OCI-LY1 (cell line): Measurements from ENCODE around the gene TFEB.

Experiments used
- H2AFZ ChIP-seq: fragments of 200-600 bp; sonication (generic), shearing (Covaris generic); 2 replicates; pipeline ENCODE4 v1.6.0; 2014; ENCODE audit warnings: antibody characterized with exemption, mild to moderate bottlenecking, low read length
- H3F3A ChIP-seq: fragments of 200-600 bp; sonication (generic), shearing (Covaris generic); 2 replicates; pipeline ENCODE4 v1.6.0; 2014; ENCODE audit warnings: mild to moderate bottlenecking, antibody characterized with exemption, low read length, moderate library complexity; ENCODE audit not compliant: insufficient read depth
- H3K27ac ChIP-seq: fragments of 200-600 bp; sonication (generic); 2 replicates; pipeline ENCODE4 v1.5.1; 2014; ENCODE audit warnings: low read length, mixed run types, mild to moderate bottlenecking, low read depth; ENCODE audit not compliant: poor library complexity, severe bottlenecking
- H3K27me3 ChIP-seq: fragments of 200-600 bp; sonication (generic); 2 replicates; pipeline ENCODE4 v1.6.0; 2014; ENCODE audit warnings: antibody characterized with exemption, mild to moderate bottlenecking, low read length, moderate library complexity; ENCODE audit not compliant: insufficient read depth
- H3K36me3 ChIP-seq: fragments of 200-600 bp; sonication (generic); 2 replicates; pipeline ENCODE4 v1.6.1; 2014; ENCODE audit warnings: mild to moderate bottlenecking, antibody characterized with exemption, low read length, moderate library complexity, mixed read lengths; ENCODE audit not compliant: insufficient read depth
- H3K4me1 ChIP-seq: fragments of 200-600 bp; sonication (generic); 2 replicates; pipeline ENCODE4 v1.5.1; 2014; ENCODE audit warnings: mild to moderate bottlenecking, low read length, moderate library complexity; ENCODE audit not compliant: insufficient read depth, severe bottlenecking
- H3K4me2 ChIP-seq: fragments of 200-600 bp; sonication (generic), shearing (Covaris generic); 2 replicates; pipeline ENCODE4 v1.6.1; 2014; ENCODE audit warnings: low read length
- H3K4me3 ChIP-seq: fragments of 200-600 bp; sonication (generic); 2 replicates; pipeline ENCODE4 v1.5.1; 2014; ENCODE audit warnings: low read length, low read depth, mild to moderate bottlenecking, mixed read lengths; ENCODE audit not compliant: poor library complexity, severe bottlenecking
- H3K79me2 ChIP-seq: fragments of 200-600 bp; shearing (Covaris generic); 2 replicates; pipeline ENCODE4 v1.6.1; 2016; ENCODE audit warnings: mixed run types, low read length, mixed read lengths; ENCODE audit not compliant: insufficient read depth
- H3K9ac ChIP-seq: fragments of 200-600 bp; sonication (generic), shearing (Covaris generic); 2 replicates; pipeline ENCODE4 v1.6.1; 2014; ENCODE audit warnings: mild to moderate bottlenecking, low read length, mixed read lengths
- H3K9me2 ChIP-seq: fragments of 200-600 bp; sonication (generic), shearing (Covaris generic); 2 replicates; pipeline ENCODE4 v1.6.1; 2014; ENCODE audit warnings: low read depth, mild to moderate bottlenecking, low read length, mixed read lengths
- H3K9me3 ChIP-seq: fragments of 200-600 bp; shearing (Covaris generic); 2 replicates; pipeline ENCODE4 v1.6.1; 2014; ENCODE audit warnings: low read length, mixed read lengths
- H4K20me1 ChIP-seq: fragments of 200-600 bp; sonication (generic), shearing (Covaris generic); 2 replicates; pipeline ENCODE4 v1.6.0; 2016; ENCODE audit warnings: mild to moderate bottlenecking, low read length; ENCODE audit not compliant: insufficient read depth
- EZH2 ChIP-seq: fragments of 200-600 bp; sonication (generic), shearing (Covaris generic); IDR thresholded peaks from 2 replicates; pipeline ENCODE4 v1.8.0; 2017; ENCODE audit warnings: borderline replicate concordance, mixed run types, mild to moderate bottlenecking, antibody characterized with exemption, low read length, moderate library complexity, mixed read lengths
- TF ChIP-seq, protein P1 (sequence below): fragments of 200-600 bp; sonication (generic), shearing (Covaris generic); IDR thresholded peaks from 2 replicates; pipeline ENCODE4 v1.5.1; 2017; ENCODE audit warnings: mild to moderate bottlenecking, antibody characterized with exemption, low read length, moderate library complexity, mixed read lengths

The TFEB gene

DNA sequence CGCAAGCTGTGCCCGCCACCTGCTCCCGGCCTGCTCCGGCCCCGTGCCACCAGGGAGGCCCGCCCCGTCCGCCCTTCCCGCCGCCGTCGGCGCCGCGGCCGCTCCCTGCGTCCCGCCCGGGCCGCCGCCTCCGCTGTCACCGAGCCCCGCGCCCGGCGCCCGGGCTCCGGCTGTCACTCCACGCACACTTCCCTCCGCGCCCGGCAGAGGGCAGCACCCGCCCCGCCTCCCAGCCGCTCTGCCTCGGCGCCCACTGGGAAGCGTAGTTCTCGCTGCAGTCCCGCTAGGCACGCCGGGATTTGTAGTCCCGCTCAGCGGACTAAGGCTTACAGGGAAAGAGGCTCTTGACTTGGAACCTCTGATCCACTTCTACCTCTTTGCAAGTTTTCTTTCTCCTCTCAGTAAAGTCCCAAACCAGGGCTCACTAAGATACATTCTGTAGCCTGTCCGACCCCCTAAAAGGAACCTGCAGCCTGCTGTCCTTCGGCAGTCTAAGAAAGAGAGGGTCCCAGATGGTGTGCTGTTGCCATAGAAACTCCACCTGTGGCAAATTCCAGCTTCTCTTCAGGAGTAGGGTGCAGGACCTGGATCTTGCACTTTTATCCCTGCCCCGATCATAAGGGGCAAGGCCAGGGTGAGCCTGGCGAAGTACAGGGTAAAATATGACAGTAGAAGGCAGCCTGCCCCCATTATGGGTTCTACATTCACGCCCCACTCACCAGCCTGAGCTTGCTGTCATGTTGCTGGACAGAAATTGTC is at the start of gene TFEB:
TFEB (minus strand) TSS at position 182 of the 759 bp plus-strand sequence. CDS start 44,395 bp downstream, outside the sequence.
- no peak within 1 kb of the TSS for H2AFZ ChIP-seq
- no peaks in the 10 kb centered on the region for H3K79me2 ChIP-seq
- peak within 1 kb of the TSS; percentile 93 for H3K27ac ChIP-seq
- H3K4me1 ChIP-seq = peaks cover 41% of the 10 kb centered on the region
- peaks cover 8% of the 10 kb centered on the region; the same call in 1 of the 2 replicates for H3K27me3 ChIP-seq
- H3K9me2 ChIP-seq = no peaks in the 10 kb centered on the region
- peak within 1 kb of the TSS; percentile 86 for H3K9ac ChIP-seq
- H3K9me3 ChIP-seq = no peaks in the 10 kb centered on the region
- H3K4me2 ChIP-seq = peak within 1 kb of the TSS; percentile 78
- TF ChIP-seq, protein P1, sequence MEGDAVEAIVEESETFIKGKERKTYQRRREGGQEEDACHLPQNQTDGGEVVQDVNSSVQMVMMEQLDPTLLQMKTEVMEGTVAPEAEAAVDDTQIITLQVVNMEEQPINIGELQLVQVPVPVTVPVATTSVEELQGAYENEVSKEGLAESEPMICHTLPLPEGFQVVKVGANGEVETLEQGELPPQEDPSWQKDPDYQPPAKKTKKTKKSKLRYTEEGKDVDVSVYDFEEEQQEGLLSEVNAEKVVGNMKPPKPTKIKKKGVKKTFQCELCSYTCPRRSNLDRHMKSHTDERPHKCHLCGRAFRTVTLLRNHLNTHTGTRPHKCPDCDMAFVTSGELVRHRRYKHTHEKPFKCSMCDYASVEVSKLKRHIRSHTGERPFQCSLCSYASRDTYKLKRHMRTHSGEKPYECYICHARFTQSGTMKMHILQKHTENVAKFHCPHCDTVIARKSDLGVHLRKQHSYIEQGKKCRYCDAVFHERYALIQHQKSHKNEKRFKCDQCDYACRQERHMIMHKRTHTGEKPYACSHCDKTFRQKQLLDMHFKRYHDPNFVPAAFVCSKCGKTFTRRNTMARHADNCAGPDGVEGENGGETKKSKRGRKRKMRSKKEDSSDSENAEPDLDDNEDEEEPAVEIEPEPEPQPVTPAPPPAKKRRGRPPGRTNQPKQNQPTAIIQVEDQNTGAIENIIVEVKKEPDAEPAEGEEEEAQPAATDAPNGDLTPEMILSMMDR = peak; percentile 73
- no peak for TF ChIP-seq EZH2
- H3K36me3 ChIP-seq = no peaks in the 10 kb centered on the region
- peak within 1 kb of the TSS; percentile 79 for H3K4me3 ChIP-seq
- no peaks in the 10 kb centered on the region for H3F3A ChIP-seq
- no peaks in the 10 kb centered on the region for H4K20me1 ChIP-seq

DNA sequence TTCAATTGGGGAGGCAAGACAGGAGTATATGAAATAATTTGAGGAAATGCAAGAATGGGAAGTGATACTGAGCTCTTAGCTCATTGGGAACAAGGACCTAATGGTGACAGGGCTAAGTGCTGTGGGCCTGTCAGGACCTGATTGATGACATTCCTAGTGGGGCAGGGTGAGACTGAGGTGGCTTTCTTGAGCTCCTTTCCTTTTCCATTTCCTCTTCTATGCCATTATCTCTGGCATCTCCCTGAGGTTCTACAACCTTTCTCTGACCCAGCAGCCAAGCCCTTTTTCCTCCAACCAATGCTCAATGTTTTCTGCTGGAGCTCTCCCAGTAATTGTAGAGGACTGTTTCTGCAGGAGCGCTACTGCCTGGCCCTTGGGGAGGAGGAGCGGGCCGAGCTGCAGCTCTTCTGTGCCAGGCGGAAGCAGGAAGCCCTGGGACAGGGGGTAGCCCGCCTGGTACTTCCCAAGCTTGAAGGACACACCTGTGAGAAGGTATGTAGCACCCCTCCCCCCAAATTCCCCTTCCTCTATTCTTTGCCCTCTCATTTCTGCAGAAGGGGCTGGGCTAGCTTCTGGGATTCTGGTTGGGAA is 49.3 kb upstream of the TFEB start:
- no peak overlapping the region for H3K27ac ChIP-seq
- peaks cover 8% of the 10 kb centered on the region for H3K36me3 ChIP-seq
- no peak overlapping the region for H3K4me2 ChIP-seq
- no peak overlapping the region for H2AFZ ChIP-seq
- 0 out of 2 replicates have a peak, but pooled peaks cover 5% of the 10 kb centered on the region for H3K27me3 ChIP-seq
- H4K20me1 ChIP-seq = no peaks in the 10 kb centered on the region
- TF ChIP-seq EZH2 = no peak
- TF ChIP-seq, protein P1 = no peak
- no peaks in the 10 kb centered on the region for H3K9me3 ChIP-seq
- peaks cover 23% of the 10 kb centered on the region for H3K4me1 ChIP-seq
- peaks cover 7% of the 10 kb centered on the region for H3K79me2 ChIP-seq
- H3K9ac ChIP-seq = no peak overlapping the region
- no peak overlapping the region for H3K4me3 ChIP-seq
- H3K9me2 ChIP-seq = no peaks in the 10 kb centered on the region
- H3F3A ChIP-seq = no peaks in the 10 kb centered on the region

DNA sequence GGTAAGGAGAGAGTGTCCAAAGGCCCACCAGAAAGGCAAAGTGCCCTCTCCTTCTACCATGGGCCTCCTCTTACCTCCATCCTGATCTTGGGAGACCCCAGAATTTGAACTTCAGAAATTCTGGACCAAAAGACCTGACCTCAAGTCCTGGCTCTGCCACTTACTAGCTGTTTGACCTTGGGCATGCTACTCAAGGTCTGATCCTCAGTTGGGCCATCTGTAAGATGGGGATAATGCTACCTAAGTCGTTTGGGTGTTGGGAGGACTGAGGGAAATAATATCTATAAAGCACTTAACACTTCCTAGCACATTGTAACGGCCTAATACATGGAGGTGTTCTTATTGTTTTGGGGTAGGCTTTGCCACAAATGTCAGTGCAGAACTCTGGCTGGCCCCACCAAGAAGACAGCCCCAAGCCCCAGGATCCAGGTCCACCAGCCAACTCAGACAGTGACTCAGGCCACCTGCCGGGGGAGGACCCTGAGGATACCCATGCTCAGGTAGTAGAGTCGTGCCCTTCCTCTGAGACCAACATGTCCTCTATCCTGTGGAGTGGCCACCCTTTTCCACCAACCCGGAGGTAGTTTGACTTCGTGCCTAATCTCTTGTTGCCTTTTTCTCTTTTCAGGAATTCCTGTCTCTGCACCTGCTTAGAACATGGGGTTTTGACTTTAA is 47.8 kb upstream of the TFEB start:
- H3K4me3 ChIP-seq = no peak overlapping the region
- H3F3A ChIP-seq = no peaks in the 10 kb centered on the region
- peaks cover 20% of the 10 kb centered on the region for H3K4me1 ChIP-seq
- TF ChIP-seq, protein P1 = no peak
- no peak for TF ChIP-seq EZH2
- no peaks in the 10 kb centered on the region for H3K9me3 ChIP-seq
- H3K9me2 ChIP-seq = no peaks in the 10 kb centered on the region
- no peaks in the 10 kb centered on the region for H3K36me3 ChIP-seq
- no peak overlapping the region for H2AFZ ChIP-seq
- H3K27me3 ChIP-seq = 0 out of 2 replicates have a peak, but pooled peaks cover 5% of the 10 kb centered on the region
- H4K20me1 ChIP-seq = no peaks in the 10 kb centered on the region
- H3K79me2 ChIP-seq = peaks cover 5% of the 10 kb centered on the region
- H3K27ac ChIP-seq = no peak overlapping the region
- H3K9ac ChIP-seq = no peak overlapping the region
- no peak overlapping the region for H3K4me2 ChIP-seq
